Mesodermal cell (in vitro differentiated cells): ENCODE measurements around the gene PACSIN2.
"Not testable (repeated sequence)": the region's sequence is repeated elsewhere in the genome, so short reads cannot be mapped to it uniquely, and the experiment has no call there.

Source experiments
- H3K27ac ChIP-seq: 2 replicates; pipeline ENCODE4 v1.7.0; 2013; ENCODE audit warnings: mild to moderate bottlenecking, low read depth, low read length, moderate library complexity; ENCODE audit not compliant: severe bottlenecking
- H3K36me3 ChIP-seq: 2 replicates; pipeline ENCODE4 v1.7.1; 2013; ENCODE audit warnings: mild to moderate bottlenecking, low read length, moderate library complexity; ENCODE audit not compliant: control insufficient read depth, insufficient read depth
- H3K4me1 ChIP-seq: one replicate; pipeline ENCODE4 v1.7.1; 2013; ENCODE audit warnings: mild to moderate bottlenecking, low read length; ENCODE audit not compliant: insufficient read depth, control insufficient read depth, poor library complexity, severe bottlenecking
- H3K4me3 ChIP-seq: 2 replicates; pipeline ENCODE4 v1.7.0; 2013; ENCODE audit warnings: low read length, control low read depth, mild to moderate bottlenecking; ENCODE audit not compliant: insufficient read depth, poor library complexity, severe bottlenecking; ENCODE audit errors: extremely low read depth
- H3K9me3 ChIP-seq: 2 replicates; pipeline ENCODE4 v1.7.1; 2013; ENCODE audit warnings: mild to moderate bottlenecking, low read length, moderate library complexity; ENCODE audit not compliant: control insufficient read depth
- WGBS, 2 experiments: methylation state at CpG; one replicate each; pipeline ENCODE4 v1.1.5; 2013; ENCODE audit warnings: missing lambda C conversion rate in 2 of 2; ENCODE audit not compliant: insufficient coverage in 2 of 2; 5-methylcytosine and 5-hydroxymethylcytosine counted together

PACSIN2 gene

GRCh38 chr22:42966497-42966896 is 48.5 kb downstream of the PACSIN2 start:
- Histone ChIP-seq H3K4me3 (no peak overlapping the region), H3K27ac (no peak overlapping the region), H3K9me3 (peaks cover 4% of the 10 kb centered on the region), H3K4me1 (peaks cover 16% of the 10 kb centered on the region), H3K36me3 (peaks cover 70% of the 10 kb centered on the region)
- WGBS, 2 experiments: 89% methylated on average over 1 of the region's 1 CpG; no CpG with 5 or more reads in 1 of the 2 experiments

GRCh38 chr22:42964994-42965699 is 49.8 kb downstream of the PACSIN2 start:
- peaks cover 63% of the 10 kb centered on the region for H3K36me3 ChIP-seq
- WGBS, 2 experiments: 42 to 51% methylated on average over 3 to 4 of the region's 6 CpGs

DNA sequence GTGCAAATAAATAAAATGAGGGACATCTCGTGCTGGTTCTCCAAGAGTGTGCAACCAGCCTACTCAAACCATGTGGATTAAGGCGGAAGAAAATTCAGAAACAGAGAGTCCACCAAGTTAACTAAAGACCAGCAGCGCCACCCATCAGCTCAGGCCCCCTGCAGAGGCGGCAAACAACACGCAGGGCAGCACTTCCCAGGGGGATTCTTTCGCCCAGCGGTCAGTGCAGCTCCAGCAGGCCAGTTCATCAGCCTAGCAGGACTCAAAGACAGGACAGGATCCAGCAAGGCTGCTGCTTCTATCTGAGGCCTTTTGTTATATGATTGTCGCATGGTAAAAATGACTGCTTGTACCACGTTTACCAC is 51.7 kb downstream of the PACSIN2 start:
- no peak overlapping the region for H3K4me3 ChIP-seq
- peaks cover 39% of the 10 kb centered on the region for H3K4me1 ChIP-seq
- H3K9me3 ChIP-seq: no peaks in the 10 kb centered on the region
- 85 to 87% methylated on average over 8 of the region's 9 CpGs for WGBS, 2 experiments
- peaks cover 47% of the 10 kb centered on the region for H3K36me3 ChIP-seq
- no peak overlapping the region for H3K27ac ChIP-seq

More at GRCh38 chr22:42964994-42965699, 49.8 kb downstream of the PACSIN2 start:
- H3K4me3 ChIP-seq: no peak overlapping the region
- H3K4me1 ChIP-seq: peaks cover 28% of the 10 kb centered on the region
- no peak overlapping the region for H3K27ac ChIP-seq
- H3K9me3 ChIP-seq: peaks cover 3% of the 10 kb centered on the region

GRCh38 chr22:42962295-42963230 is 52.4 kb downstream of the PACSIN2 start:
- Histone ChIP-seq H3K27ac (no peak overlapping the region), H3K9me3 (no peaks in the 10 kb centered on the region), H3K4me1 (peaks cover 43% of the 10 kb centered on the region), H3K4me3 (no peak overlapping the region), H3K36me3 (peaks cover 47% of the 10 kb centered on the region)
- 96 to 97% methylated on average over 3 to 4 of the region's 9 CpGs for WGBS, 2 experiments

- Histone ChIP-seq H3K4me1 (peaks cover 43% of the 10 kb centered on the region), H3K9me3 (no peaks in the 10 kb centered on the region), H3K36me3 (peaks cover 45% of the 10 kb centered on the region), H3K4me3 (no peak overlapping the region), H3K27ac (no peak overlapping the region)
- 96 to 100% methylated on average over 4 of the region's 6 CpGs for WGBS, 2 experiments
Measured at GRCh38 chr22:42961810-42962209, 53.1 kb downstream of the PACSIN2 start.

DNA sequence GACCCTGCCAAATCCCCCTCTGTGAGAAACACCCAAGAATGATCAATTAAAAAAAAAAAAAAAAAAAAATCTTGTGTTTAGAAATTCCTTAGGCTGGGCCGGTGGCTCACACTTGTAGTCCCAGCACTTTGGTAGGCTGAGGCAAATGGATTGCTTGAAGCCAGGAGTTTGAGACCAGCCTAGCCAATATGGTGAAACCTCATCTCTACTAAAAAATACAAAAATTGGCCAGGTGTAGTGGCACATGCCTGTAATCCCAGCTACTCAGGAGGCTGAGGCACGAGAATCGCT is 53.6 kb downstream of the PACSIN2 start:
- not testable (repeated sequence) for H3K27ac ChIP-seq, H3K9me3 ChIP-seq, H3K4me3 ChIP-seq
- WGBS, 2 experiments: 71 to 95% methylated on average over 2 to 3 of the region's 3 CpGs
- peaks cover 45% of the 10 kb centered on the region for H3K36me3 ChIP-seq
- H3K4me1 ChIP-seq: peaks cover 43% of the 10 kb centered on the region

- H3K4me1 ChIP-seq: peaks cover 43% of the 10 kb centered on the region
- peaks cover 46% of the 10 kb centered on the region for H3K36me3 ChIP-seq
- no peak overlapping the region for H3K4me3 ChIP-seq
- 78 to 100% methylated on average over 1 to 4 of the region's 10 CpGs for WGBS, 2 experiments
- H3K9me3 ChIP-seq: no peaks in the 10 kb centered on the region
- peak overlapping the region; percentile 96 for H3K27ac ChIP-seq
Measured at GRCh38 chr22:42960531-42961399, 54.2 kb downstream of the PACSIN2 start.

GRCh38 chr22:42959576-42960509 is 55.1 kb downstream of the PACSIN2 start:
- no peaks in the 10 kb centered on the region for H3K9me3 ChIP-seq
- H3K4me3 ChIP-seq: peak overlapping the region; percentile 9
- peaks cover 40% of the 10 kb centered on the region for H3K4me1 ChIP-seq
- WGBS, 2 experiments: 62 to 65% methylated on average over 9 to 11 of the region's 13 CpGs
- peak overlapping the region; percentile 96 for H3K27ac ChIP-seq
- peaks cover 48% of the 10 kb centered on the region for H3K36me3 ChIP-seq

DNA sequence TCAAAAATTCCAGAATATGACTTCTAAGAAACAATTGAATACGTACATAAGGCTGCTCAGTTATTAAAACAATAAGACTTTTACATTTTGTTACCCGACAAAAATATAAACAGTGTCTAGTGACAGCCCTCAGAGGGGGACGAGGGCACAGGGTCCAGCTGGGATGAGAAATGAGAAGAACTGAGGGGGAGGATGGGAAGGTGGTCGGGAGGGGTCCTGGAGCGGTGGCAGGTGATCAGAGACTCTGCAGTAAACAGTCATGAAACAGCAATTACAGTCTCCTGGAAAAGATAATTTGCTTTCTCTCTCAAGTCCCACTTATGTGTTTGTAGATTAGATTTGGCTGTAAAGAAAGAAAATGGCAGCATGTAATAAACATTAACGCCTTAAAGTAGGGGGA is 56.0 kb downstream of the PACSIN2 start:
- 93 to 100% methylated on average over 3 of the region's 6 CpGs for WGBS, 2 experiments

More for the DNA sequence above, 56.0 kb downstream of the PACSIN2 start:
- H3K4me1 ChIP-seq: peaks cover 40% of the 10 kb centered on the region
- H3K27ac ChIP-seq: no peak overlapping the region
- peaks cover 40% of the 10 kb centered on the region for H3K36me3 ChIP-seq
- H3K9me3 ChIP-seq: no peaks in the 10 kb centered on the region
- H3K4me3 ChIP-seq: no peak overlapping the region
